GM18867 (cell line): ENCODE measurements around the gene P2RX1.

Experiments
- ATAC-seq: cut with Tn5 transposase; IDR thresholded peaks from one replicate; pipeline ENCODE4 v1.9.1; 2021; ENCODE audit warnings: mild to moderate bottlenecking, moderate library complexity; ENCODE audit not compliant: unreplicated experiment

Gene P2RX1

GRCh38 chr17:3889325-3890012 is 26.8 kb downstream of the P2RX1 start:
- no peak for ATAC-seq

GRCh38 chr17:3888343-3889171 is 27.7 kb downstream of the P2RX1 start:
- ATAC-seq, result no peak

- ATAC-seq, result no peak
Measured at GRCh38 chr17:3887804-3888203, 28.5 kb downstream of the P2RX1 start.

- no peak for ATAC-seq
Measured at GRCh38 chr17:3887394-3887793, 28.9 kb downstream of the P2RX1 start.

GRCh38 chr17:3886776-3887175 is 29.5 kb downstream of the P2RX1 start:
- no peak for ATAC-seq

- ATAC-seq, result no peak
Measured at GRCh38 chr17:3885970-3886369, 30.3 kb downstream of the P2RX1 start.

GRCh38 chr17:3885271-3885670 is 31.0 kb downstream of the P2RX1 start:
- no peak for ATAC-seq

GRCh38 chr17:3884188-3884587 is 32.1 kb downstream of the P2RX1 start:
- no peak for ATAC-seq

GRCh38 chr17:3882276-3882675 is 34.0 kb downstream of the P2RX1 start:
- no peak for ATAC-seq

GRCh38 chr17:3880983-3881382 is 35.3 kb downstream of the P2RX1 start:
- no peak for ATAC-seq

- no peak for ATAC-seq
Measured at GRCh38 chr17:3879591-3880417, 36.5 kb downstream of the P2RX1 start.

GRCh38 chr17:3879186-3879585 is 37.1 kb downstream of the P2RX1 start:
- no peak for ATAC-seq

GRCh38 chr17:3877220-3877619 is 39.0 kb downstream of the P2RX1 start:
- no peak for ATAC-seq

- no peak for ATAC-seq
Measured at GRCh38 chr17:3875317-3875716, 40.9 kb downstream of the P2RX1 start.

- no peak for ATAC-seq
Measured at GRCh38 chr17:3873862-3874261, 42.4 kb downstream of the P2RX1 start.

GRCh38 chr17:3870871-3871306 is 45.4 kb downstream of the P2RX1 start:
- no peak for ATAC-seq

GRCh38 chr17:3867606-3868005 is 48.7 kb downstream of the P2RX1 start:
- ATAC-seq, result no peak

- ATAC-seq, result no peak
Measured at GRCh38 chr17:3867106-3867505, 49.2 kb downstream of the P2RX1 start.

GRCh38 chr17:3866276-3866675 is 50.0 kb downstream of the P2RX1 start:
- no peak for ATAC-seq

GRCh38 chr17:3865176-3865575 is 51.1 kb downstream of the P2RX1 start:
- ATAC-seq, result no peak

GRCh38 chr17:3864534-3864933 is 51.7 kb downstream of the P2RX1 start:
- ATAC-seq, result no peak
